Testis (tissue), 3 donors: ENCODE data around the gene CACNA1C. TPM values are rescaled to one million over a fixed set of nuclear protein-coding genes. Genes with fewer than 3 reads are reported as not detected.

Experiments
- DNase-seq: peaks from one replicate; pipeline ENCODE4 v3.0.0-alpha.2; 2019
- H3K27ac ChIP-seq, 2 donors: fragments of 200-600 bp; sonication (generic); one replicate each; pipeline ENCODE4 v1.5.1; 2019
- H3K27me3 ChIP-seq: fragments of 200-600 bp; sonication (generic); one replicate; pipeline ENCODE4 v1.5.1; 2019
- H3K36me3 ChIP-seq: fragments of 200-600 bp; sonication (generic); one replicate; pipeline ENCODE4 v1.5.1; 2017; ENCODE audit warnings: low read depth; ENCODE audit errors: missing control alignments
- H3K4me1 ChIP-seq: fragments of 200-600 bp; sonication (generic); one replicate; pipeline ENCODE4 v1.5.1; 2019
- H3K4me3 ChIP-seq, 2 donors: fragments of 200-600 bp; sonication (generic); one replicate each; pipeline ENCODE4 v1.5.1; 2017 to 2019
- H3K9me3 ChIP-seq: fragments of 200-600 bp; sonication (generic); one replicate; pipeline ENCODE4 v1.5.1; 2017
- POLR2A ChIP-seq: fragments of 450-650 bp; IDR thresholded peaks from one replicate; pipeline ENCODE4 v1.6.1; 2017; ENCODE audit warnings: antibody characterized with exemption, mild to moderate bottlenecking, moderate library complexity
- WGBS, 2 donors: methylation state at CpG; one replicate each; pipeline ENCODE4 v1.1.5; 2018; 5-methylcytosine and 5-hydroxymethylcytosine counted together
- intact Hi-C: fragments of 100-400 bp; cut with DNase I; formaldehyde crosslinking; loops from one replicate; pipeline ENCODE4 v1.15.1; 2023; ENCODE audit warnings: low total_unique reads
- polyA plus RNA-seq: library from polyadenylated mRNA; stranded (reverse); fragments of 350-450 nt; fragmentation: Illumina TruSeq; extraction: RNeasy Lipid Tissue Mini Kit (QIAGEN cat#74804); gene quantifications from one replicate; pipeline ENCODE4 v1.2.3, GENCODE V29; 2014; ENCODE audit warnings: low read depth, low replicate concordance; ENCODE audit not compliant: insufficient read depth
- total RNA-seq, 2 donors: library from RNA; depleted of rRNA; stranded (reverse); fragments of >200 nt; gene quantifications; one replicate each; pipeline ENCODE4 v1.2.3, GENCODE V29; 2016
- TF ChIP-seq, protein P1 (sequence below), 3 experiments: fragments of 450-650 bp in 2 of 3; fragments of 200-600 bp in 1 of 3; sonication (generic) in 1 of 3; IDR thresholded peaks; one replicate each; pipeline ENCODE4 v1.5.1; 2016 to 2019; ENCODE audit warnings: antibody characterized with exemption in 3 of 3, mild to moderate bottlenecking in 2 of 3, moderate library complexity in 1 of 3

CACNA1C gene
- total and polyA plus RNA-seq, 3 donors from 2014 or later: 20.3 to 36.8 (median 32.0) TPM

DNA sequence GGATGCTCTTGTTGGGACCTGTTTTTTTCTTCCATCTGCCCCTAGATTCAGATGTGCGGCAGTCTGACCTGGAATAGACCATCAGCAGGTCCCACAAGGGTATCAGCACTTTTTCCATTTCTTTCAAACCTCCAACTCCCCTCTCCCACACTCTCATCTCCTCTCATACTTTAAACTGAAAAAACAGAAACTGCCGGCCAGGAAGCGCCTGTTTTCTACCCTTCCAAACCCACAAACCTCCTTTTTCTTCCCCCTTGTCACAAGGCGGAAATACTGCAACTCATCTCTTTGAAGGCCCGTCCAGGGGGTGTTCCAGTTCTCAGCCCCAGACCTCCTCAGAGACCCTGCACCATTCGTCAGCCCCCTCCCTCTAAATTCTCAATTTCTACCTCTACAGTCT lies 679.5 kb downstream of the CACNA1C start:
- no peaks in the 10 kb centered on the region for H3K9me3 ChIP-seq
- H3K4me1 ChIP-seq: no peaks in the 10 kb centered on the region
- no peak overlapping the region for H3K4me3 ChIP-seq
- TF ChIP-seq POLR2A: no peak
- TF ChIP-seq, protein P1, sequence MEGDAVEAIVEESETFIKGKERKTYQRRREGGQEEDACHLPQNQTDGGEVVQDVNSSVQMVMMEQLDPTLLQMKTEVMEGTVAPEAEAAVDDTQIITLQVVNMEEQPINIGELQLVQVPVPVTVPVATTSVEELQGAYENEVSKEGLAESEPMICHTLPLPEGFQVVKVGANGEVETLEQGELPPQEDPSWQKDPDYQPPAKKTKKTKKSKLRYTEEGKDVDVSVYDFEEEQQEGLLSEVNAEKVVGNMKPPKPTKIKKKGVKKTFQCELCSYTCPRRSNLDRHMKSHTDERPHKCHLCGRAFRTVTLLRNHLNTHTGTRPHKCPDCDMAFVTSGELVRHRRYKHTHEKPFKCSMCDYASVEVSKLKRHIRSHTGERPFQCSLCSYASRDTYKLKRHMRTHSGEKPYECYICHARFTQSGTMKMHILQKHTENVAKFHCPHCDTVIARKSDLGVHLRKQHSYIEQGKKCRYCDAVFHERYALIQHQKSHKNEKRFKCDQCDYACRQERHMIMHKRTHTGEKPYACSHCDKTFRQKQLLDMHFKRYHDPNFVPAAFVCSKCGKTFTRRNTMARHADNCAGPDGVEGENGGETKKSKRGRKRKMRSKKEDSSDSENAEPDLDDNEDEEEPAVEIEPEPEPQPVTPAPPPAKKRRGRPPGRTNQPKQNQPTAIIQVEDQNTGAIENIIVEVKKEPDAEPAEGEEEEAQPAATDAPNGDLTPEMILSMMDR (IDR thresholded peaks at IDR 0.05): no peak
- intact Hi-C loops: no loop called here
- H3K27ac ChIP-seq: no peak overlapping the region
- no peaks in the 10 kb centered on the region for H3K27me3 ChIP-seq
- WGBS, 2 donors: 73 to 75% methylated on average over 6 of the region's 6 CpGs
- H3K36me3 ChIP-seq: no peaks in the 10 kb centered on the region
- DNase-seq: no peak

DNA sequence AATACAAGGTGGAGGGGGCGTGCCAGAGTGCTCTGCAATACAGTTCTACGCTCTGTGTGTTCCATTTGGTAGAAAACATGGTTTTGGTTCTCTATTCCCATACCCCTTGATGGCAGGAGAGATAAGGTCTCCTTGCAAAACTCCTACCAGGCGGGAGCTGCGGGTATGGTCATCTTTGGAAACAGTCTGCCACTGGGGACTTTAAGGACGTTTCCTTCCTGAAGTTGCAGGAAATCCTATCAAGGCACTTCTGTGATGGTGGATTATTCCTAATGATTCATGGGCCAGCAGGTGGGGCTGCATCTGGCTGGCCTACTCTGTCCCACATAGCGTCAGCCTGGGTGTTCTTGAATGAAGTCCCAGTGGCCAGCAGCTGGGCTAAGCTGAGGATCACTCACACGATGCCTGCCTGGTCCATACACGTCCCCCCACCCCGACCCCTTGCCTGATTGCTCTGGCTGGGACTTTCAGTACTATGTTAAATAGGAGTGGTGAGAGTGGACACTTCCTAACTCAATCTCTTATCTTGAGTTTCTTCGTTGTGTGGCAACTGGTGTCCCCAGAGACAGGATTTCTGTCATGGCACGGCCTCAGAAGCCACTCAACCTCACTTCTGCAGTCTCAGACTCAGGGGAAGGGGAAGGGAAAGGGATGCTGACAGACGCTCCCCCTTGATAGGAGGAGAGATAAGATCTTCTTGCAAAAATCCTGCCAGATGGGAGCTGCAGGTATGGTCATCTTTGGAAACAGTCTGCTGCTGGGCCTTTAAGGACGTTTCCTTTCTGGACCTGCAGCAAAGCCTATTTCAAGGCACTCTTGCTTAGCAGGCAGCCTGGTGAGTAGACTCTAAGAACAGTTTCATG lies 680.9 kb downstream of the CACNA1C start:
- intact Hi-C loops: no loop called here
- no peak overlapping the region for H3K4me3 ChIP-seq
- H3K27me3 ChIP-seq: no peaks in the 10 kb centered on the region
- no peaks in the 10 kb centered on the region for H3K36me3 ChIP-seq
- H3K9me3 ChIP-seq: no peaks in the 10 kb centered on the region
- no peak for TF ChIP-seq POLR2A
- TF ChIP-seq, protein P1 (IDR thresholded peaks at IDR 0.05): no peak
- WGBS, 2 donors: 62 to 64% methylated on average over 12 to 13 of the region's 13 CpGs
- H3K4me1 ChIP-seq: no peaks in the 10 kb centered on the region
- H3K27ac ChIP-seq: no peak overlapping the region
- DNase-seq: no peak

DNA sequence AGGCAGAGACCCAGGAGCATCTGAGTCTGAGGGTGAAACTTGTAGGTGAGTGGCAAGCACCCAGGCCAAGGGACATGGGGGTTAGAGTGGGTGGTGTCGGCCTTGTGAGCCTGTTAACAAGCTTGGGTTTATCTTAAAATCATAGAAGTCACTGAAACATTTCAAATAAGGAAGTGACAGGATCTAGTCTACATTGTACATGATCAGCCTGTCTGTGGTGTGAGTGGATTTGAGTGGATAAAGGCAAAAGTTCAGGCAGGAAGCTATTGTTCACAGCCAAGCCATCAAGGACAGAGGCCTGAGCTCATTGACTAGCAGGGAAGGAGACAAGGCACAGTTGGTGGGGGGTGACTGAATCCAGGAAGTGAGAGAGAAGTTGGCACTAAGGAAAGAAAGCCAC lies 682.6 kb downstream of the CACNA1C start:
- Histone ChIP-seq H3K9me3 (no peaks in the 10 kb centered on the region), H3K4me1 (no peaks in the 10 kb centered on the region), H3K27me3 (no peaks in the 10 kb centered on the region), H3K36me3 (no peaks in the 10 kb centered on the region), H3K27ac (no peak overlapping the region), H3K4me3 (no peak overlapping the region)
- TF ChIP-seq, protein P1 (IDR thresholded peaks at IDR 0.05): no peak
- WGBS, 2 donors: 92 to 96% methylated on average over 1 of the region's 1 CpG
- intact Hi-C loops: no loop called here
- DNase-seq: no peak

DNA sequence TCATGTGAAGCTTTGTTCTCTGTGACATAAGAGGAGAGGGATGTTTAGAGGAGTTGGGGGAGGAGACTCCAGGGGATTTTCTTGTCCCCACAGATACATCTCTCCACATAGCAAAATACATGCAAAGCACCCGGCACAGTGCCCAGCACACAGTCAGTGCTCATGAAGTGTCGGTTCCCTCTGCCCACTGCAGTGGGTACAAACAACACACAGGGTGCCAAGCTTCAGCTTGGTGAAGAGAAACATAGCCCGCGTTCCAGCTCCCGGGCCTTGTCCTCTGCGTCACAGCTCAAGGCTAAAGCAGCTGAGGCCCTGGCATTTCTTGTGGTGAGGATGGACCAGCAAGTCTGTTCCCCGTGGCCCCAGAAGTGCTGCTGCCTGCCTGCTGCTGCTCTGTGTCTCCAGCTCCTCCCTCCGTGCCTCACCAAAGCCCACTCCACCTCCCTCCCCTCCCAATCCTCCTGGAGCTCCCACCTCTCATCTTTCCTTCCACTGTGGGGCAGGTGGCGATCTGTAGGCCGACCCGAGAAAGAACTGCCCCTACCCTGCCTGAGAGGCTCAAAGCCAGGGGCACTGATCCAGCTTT lies 685.0 kb downstream of the CACNA1C start:
- no peaks in the 10 kb centered on the region for H3K9me3 ChIP-seq
- no peaks in the 10 kb centered on the region for H3K36me3 ChIP-seq
- H3K4me3 ChIP-seq: no peak overlapping the region
- intact Hi-C loops: no loop called here
- H3K4me1 ChIP-seq: no peaks in the 10 kb centered on the region
- DNase-seq: no peak
- no peak overlapping the region for H3K27ac ChIP-seq
- TF ChIP-seq, protein P1 (IDR thresholded peaks at IDR 0.05): no peak
- TF ChIP-seq POLR2A: no peak
- 76 to 81% methylated on average over 3 to 11 of the region's 11 CpGs for WGBS, 2 donors
- no peaks in the 10 kb centered on the region for H3K27me3 ChIP-seq
